HG02840 (cell line): ENCODE data around the gene DLST.
"Not testable (repeated sequence)": the region's sequence is repeated elsewhere in the genome, so short reads cannot be mapped to it uniquely, and the experiment has no call there.

Experiments
- ATAC-seq: cut with Tn5 transposase; IDR thresholded peaks from one replicate; pipeline ENCODE4 v1.9.1; 2021; ENCODE audit warnings: mild to moderate bottlenecking, moderate library complexity, moderate number of reproducible peaks; ENCODE audit not compliant: unreplicated experiment, low FRiP score

DLST gene

GRCh38 chr14:74913986-74914573 lies 32.4 kb downstream of the DLST start:
- no peak for ATAC-seq

DNA sequence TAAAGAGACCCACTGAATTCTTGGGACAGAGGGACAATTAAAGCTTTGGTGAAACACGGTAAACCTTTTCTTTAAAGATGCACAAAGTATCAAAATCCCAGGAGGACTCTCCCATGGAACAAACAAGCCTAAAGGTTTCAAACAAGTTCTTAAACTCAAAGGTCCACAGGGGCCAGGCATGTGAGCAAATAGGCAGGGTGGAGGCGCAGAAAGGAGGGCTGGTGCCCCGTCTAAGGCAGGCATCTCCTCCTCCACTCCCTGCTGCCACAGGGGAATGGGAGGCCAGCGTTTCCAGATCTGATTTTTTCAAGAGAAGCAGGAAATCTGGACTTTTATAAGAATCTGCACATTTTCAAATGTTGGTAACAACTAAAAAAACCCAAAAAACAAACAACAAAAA lies 33.7 kb downstream of the DLST start:
- no peak for ATAC-seq

GRCh38 chr14:74915826-74916225 lies 34.1 kb downstream of the DLST start:
- no peak for ATAC-seq

- ATAC-seq, result no peak
These were observed 35.4 kb downstream of the DLST start for GRCh38 chr14:74917178-74917543.

DNA sequence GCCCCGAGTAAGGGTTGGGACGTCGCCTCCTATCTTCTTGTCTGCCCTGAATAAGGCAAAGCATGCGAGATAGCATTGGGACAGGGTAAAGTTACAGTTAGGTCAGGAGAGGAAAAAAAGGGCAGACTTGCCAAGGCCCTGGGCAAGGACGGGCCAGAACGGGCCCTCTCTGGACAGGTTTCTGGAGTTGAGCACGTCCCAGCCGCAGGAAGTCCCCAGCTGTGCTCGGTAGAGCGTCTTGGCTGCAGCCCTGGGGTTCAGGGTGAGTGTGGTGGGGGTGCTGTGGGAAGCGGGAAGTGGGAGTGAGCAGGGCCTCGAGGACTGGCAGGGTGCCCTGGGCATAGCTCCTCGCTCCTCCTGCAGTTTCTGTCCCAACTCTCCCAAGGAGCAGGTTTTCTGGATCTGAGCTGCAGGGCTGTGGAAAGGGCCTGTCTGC lies 35.9 kb downstream of the DLST start:
- ATAC-seq, result no peak

DNA sequence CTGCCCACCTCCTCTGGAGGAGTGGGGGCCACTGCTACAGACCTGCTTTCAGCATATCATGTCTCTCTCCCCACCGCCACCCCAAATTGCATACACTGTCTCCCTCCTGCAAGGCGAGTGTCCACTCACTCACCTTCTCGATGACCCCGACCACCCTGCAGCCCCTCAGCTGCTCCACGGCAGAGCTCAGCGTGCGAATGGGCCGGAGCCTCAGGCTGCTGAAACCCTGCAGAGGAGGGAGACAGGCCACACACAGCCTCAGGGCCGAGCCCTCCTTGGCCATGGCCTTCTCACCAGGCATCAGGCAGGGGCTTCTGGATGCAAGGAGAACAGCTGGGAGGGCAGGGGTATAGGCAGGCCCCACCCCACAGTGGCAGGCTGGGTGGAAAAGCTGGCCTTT lies 36.7 kb downstream of the DLST start:
- ATAC-seq, result no peak

DNA sequence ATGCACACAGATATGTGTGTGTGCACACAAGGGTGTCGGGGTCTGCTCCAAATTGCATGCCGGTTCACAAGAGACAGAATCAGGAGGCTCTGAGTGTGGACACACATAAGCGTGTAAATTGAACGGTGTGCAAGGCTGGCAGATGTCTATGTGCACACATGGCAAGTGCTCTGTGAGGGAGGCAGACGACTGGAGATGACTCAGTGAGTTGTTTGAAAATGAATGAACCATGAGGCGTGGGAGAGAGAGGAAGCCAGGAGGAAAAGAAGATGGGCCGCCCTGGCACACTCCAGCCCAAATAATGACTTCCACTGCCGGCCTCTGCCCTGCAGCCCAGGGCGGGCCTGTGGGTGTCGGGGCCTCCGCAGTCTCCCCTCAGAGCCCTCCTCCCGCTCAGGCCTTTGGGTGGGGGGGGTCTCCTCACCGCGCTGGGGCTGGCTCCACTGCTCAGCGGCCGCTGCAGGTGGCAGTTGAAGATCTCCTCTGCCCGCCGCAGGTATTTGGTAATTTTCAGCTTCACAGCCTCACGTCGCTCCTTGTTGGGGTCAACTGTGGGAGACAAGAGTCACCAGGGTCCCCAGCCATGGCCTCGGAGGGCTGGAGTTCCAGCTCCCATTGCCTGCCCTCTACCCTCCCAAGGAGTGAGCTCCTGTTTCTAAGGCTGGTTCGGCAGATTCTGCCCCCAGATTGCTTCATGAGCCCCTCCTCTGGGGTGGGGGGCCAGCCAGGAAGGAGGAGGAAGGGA lies 37.9 kb downstream of the DLST start:
- no peak for ATAC-seq

DNA sequence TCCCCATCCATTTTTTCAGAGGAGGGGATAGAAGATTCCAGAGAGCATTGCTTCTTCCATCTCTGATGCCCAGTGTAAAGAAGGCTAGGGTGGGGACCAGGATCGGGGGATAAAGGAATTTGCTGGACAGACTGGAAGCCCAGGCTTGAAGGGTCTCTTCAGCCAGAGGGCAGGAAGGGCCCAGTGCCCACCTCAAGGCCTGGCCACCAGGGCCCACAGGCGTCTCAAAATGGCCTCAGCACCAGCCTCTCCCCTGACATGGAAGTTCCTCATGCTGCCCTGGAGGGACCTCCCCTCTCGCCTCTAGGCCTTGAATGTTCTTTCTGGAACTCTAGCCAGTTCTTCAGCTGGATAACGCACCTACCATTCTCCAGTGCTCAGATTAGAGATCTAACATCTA lies 38.6 kb downstream of the DLST start:
- ATAC-seq, result no peak

DNA sequence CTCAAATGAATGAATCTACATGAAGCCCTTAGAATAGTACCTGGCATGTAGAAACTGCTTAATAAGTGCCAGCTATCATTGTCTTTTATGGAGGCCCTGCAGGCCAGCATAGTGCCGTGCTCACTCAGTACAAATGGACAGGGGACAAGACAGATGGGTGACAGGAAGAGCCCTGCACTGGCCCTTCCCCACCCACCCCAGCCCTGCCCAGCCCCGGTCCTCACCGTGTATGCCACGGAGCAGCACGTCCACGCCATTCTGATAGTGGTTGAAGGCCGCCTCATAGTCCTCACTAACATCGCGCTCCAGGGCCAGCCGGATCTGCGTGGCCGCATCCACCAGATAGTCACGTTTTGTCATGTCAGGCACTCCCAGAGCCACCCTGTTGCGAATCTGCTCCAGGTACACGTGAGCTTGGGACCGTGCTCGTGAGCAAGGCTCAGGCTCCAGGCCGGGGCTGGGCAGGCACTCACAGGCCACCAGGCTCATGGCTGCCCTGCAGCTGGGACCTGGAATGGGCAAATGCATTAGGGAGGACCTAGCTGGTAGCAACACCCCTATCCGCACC lies 39.4 kb downstream of the DLST start:
- ATAC-seq, result no peak

DNA sequence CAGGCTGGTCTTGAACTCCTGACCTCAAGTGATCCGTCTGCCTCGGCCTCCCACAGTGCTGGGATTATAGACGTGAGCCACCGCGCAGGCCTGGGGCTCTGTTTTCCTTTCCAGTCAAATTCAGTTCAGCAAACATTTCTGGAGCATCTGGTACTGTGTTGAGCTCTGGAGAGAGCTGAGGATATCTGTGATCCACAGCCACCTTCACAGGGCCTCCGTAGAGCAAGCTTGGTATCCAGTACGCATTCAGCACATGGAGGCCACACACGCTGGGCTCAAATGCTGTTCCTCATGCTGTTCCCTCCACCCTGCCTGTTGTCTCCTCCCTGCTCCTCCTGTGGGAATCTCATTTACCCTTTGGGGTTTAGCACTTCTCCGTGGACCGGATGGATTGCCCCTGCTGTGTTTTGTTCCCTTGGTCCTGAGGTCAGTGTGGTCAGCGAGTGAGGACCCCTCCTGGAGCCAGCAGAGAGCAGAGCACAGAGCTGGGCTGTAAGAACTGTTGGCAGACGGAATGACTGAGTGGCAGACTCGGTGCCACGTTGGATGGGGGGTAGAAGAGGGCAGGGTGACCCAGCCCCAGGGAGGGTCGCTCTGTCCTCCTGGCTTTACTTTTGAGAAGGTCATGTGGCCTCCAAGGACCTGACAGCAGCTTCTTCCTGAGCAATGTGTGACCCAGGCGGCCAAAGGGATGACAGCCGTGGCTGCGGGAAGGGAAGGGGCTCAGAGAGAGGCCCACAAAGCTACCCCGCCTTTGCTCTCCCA lies 40.5 kb downstream of the DLST start:
- no peak for ATAC-seq

- ATAC-seq, result peak; percentile 80
These were observed 41.2 kb downstream of the DLST start, which contains the start of gene RPS6KL1 for GRCh38 chr14:74922752-74923401. Gene RPS6KL1 (minus strand): TSS chr14:74923260. CDS start chr14:74921541, 1,719 bp downstream.

DNA sequence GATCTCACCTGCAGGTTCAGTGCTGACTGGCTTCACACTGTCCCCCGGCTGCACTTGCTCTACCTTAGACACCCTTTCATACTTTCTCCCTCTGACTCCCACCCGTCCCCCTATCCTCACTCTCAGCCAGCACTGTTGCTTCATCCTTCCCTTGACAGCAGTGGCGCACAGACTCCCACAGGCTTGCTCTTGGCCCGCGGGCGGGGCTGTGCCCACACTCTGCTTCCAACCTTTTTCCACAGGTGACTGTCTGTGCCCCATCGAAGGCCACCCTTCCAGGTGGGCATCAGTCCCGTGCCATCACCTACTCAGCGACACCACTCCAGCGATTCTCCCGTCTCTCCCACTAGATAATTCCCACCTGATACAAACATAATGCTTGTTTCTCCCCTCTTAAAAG lies 42.3 kb downstream of the DLST start:
- ATAC-seq, result no peak

DNA sequence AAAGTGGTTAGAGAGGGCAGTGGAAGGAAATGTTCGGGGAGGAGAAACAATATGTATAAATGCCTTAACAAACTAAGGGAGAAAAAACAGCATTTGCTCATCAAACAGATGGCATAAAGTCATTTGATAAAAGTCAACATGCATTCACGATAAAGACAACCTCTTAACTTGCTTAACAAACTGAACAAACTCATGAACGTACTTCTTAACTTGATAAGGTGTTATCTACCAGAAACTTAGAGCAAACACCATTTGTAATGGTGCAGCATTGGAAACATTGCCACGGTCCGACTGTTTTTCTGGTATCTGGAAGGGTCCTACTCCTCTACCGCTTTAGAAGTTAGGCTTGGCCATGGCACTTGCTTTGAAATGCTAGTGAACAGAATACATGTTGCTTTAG lies 45.5 kb downstream of the DLST start:
- no peak for ATAC-seq

- no peak for ATAC-seq
These were observed 47.5 kb downstream of the DLST start for GRCh38 chr14:74929242-74929641.

GRCh38 chr14:74931744-74932143 lies 50.0 kb downstream of the DLST start:
- ATAC-seq, result not testable (repeated sequence)

DNA sequence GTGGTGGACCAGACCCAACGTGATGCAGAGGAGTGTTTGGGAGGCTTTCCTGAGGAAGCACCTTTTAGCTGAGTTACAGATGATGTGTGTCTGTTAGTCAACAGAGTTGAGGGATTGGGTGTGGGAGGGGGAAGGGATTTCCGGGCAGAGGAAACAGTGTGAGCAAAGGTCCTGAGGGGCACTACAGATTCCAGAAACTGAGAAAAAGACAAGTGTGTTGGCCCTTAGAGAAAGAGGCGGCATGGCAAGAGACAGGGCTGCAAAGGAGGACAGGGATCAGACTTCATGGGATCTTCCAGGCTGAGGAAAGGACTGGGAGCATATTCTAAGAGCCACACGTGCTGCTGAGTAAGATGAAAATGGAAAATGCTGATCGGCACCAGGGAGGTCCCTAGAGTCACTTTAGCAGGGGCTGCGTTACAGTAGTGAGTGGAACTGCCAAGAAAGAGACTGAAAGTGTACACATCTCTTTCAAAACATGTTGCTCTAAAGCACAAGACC lies 50.7 kb downstream of the DLST start:
- no peak for ATAC-seq

DNA sequence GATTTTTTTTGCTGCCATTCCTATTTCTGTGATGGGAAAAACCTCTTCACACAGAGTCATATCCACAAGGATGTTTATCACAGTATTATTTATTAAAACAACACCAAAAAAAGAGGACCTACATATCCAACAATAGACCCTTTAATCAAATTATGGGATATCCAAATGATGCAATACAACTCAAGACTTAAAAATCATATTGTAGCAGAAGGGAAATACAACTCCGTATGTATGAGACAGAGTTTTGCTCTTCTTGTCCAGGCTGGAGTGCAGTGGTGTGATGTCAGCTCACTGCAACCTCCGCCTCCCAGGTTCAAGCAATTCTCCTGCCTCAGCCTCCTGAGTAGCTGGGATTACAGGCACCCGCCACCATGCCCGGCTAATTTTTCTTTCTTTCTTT lies 51.2 kb downstream of the DLST start:
- not testable (repeated sequence) for ATAC-seq

DNA sequence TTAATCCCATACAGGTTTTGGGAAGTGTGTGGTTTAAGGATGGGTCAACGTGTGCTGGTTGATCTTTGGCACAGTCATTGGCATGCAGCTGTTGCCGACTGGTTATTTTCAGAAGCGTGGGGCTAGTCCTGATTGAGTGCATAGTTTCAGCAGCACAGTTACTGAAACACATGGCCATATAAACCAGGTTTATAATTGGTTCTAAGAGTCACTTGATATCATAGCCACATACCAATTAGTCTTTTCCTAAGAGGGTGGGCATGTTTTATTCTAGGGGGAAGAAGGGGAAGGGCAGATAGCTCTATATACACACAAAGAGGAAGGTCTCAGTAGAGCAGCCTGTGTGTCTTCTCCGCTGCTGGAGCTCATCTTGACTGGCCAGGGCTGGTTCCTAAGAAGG lies 52.3 kb downstream of the DLST start:
- no peak for ATAC-seq

DNA sequence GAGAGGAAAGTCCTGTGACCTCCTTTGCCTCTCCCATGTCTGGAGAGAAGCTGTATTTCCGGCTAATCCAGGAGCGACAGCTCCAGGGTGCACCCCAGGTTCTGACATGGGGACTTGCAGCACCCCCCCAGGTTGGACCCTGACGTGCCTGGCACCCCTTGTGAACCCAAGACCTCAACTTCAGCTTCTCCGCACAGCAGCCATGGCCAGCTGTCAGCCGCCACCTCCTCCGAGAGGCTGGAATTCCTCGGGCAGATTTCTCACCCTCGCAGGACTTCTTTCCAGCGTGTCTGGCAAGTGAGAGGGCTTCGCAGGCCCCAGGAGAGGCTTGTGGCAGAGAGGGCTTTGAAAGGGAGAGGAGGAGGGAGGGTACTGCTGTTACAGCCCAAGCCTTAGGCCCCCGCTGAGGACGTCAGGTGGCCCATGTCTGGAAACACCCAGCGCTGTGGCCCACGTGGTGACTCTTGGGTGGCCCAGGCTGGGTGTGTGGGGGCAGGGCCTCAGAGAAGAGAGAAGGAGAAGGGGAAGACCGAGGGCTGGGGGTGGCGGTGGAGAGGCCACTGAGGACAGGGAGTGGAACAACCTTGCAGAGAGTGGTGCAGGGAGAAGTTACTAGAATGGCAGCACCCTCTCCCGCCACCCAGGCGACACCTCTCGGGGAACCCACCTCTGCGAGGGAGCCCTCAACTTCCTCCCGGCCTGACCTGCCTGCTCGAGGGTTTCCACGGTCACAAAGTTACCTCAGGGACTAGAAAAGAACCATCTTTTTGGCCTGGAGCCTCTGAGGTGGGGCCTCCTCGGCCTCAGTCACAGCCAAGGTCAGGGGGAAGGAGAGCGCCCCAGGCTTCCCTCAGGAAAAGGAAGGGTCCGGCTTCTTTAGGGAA lies 53.0 kb downstream of the DLST start:
- no peak for ATAC-seq

DNA sequence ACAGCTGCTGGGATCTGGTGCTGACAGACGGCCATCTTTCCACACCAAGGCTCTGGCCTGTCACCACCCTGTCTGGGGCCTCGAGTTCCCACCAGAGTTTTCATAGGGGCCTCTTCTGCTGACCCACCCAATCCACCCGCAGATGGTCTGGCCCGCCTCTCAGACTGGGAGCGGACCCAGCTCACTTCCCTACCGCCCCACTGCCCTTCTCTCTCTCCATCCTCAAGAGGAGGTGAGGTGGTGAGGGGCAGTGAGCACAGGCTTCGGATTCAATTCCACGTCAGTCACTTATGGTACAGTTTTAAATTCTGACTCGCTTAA lies 53.6 kb downstream of the DLST start:
- no peak for ATAC-seq
